ENCODE results near the gene NPAT. TPM values are rescaled to one million over a fixed set of nuclear protein-coding genes. Genes with fewer than 3 reads are reported as not detected.

The NPAT gene
- total and polyA plus RNA-seq, 10 donors, result 4.5 to 40.8 (median 27.9) TPM

GRCh38 chr11:108206969-108207682 is 15.3 kb downstream of the NPAT start:
- Histone ChIP-seq H3K4me3 (no peak overlapping the region), H3K36me3 (peaks cover 3 to 100% (median 60%) of the 10 kb centered on the region in 6 donors), H3K9me3 (peaks cover 0 to 42% (median 39%) of the 10 kb centered on the region in 8 donors), H3K4me1 (peaks cover 0 to 17% (median 2%) of the 10 kb centered on the region in 6 donors), H3K27me3 (replicated peaks in 1 of 7) (no peaks in the 10 kb centered on the region), H3K27ac (no peak overlapping the region)
- no peak for DNase-seq
- TF ChIP-seq POLR2AphosphoS5 (IDR thresholded peaks at IDR 0.05) (peak in 1 of 3 donors; percentile 53), POLR2A (IDR thresholded peaks at IDR 0.05) (no peak), CTCF (IDR thresholded peaks at IDR 0.05 in 8 of 11, conservative IDR thresholded peaks at IDR 0.05 in 3 of 11) (no peak)
- 84 to 100% (median 92%) methylated on average over 5 to 8 of the region's 8 CpGs for WGBS, 5 donors
- intact Hi-C loops (cut with DNase I; ENCODE audit: low total_unique reads), result no loop called here

GRCh38 chr11:108206171-108206570 is 16.3 kb downstream of the NPAT start:
- Histone ChIP-seq H3K27me3 (replicated peaks in 1 of 7) (no peaks in the 10 kb centered on the region), H3K4me3 (no peak overlapping the region), H3K27ac (no peak overlapping the region), H3K4me1 (peaks cover 0 to 26% (median 3%) of the 10 kb centered on the region in 6 donors), H3K36me3 (peaks cover 3 to 94% (median 56%) of the 10 kb centered on the region in 6 donors), H3K9me3 (peaks cover 0 to 42% (median 39%) of the 10 kb centered on the region in 8 donors)
- intact Hi-C loops (cut with DNase I; ENCODE audit: low total_unique reads), result no loop called here
- WGBS, 5 donors, result 98 to 100% (median 98%) methylated on average over 5 to 6 of the region's 6 CpGs
- no peak for TF ChIP-seq CTCF (IDR thresholded peaks at IDR 0.05 in 8 of 11, conservative IDR thresholded peaks at IDR 0.05 in 3 of 11)
- TF ChIP-seq POLR2A (IDR thresholded peaks at IDR 0.05), result no peak
- TF ChIP-seq POLR2AphosphoS5 (IDR thresholded peaks at IDR 0.05), result no peak
- DNase-seq, result no peak

- TF ChIP-seq POLR2A (IDR thresholded peaks at IDR 0.05), result no peak
- no peak for TF ChIP-seq POLR2AphosphoS5 (IDR thresholded peaks at IDR 0.05)
- TF ChIP-seq CTCF (IDR thresholded peaks at IDR 0.05 in 8 of 11, conservative IDR thresholded peaks at IDR 0.05 in 3 of 11), result no peak
- no peak overlapping the region for H3K4me3 ChIP-seq
- DNase-seq, result no peak
- 81 to 95% (median 92%) methylated on average over 4 of the region's 4 CpGs for WGBS, 5 donors
- H3K27me3 ChIP-seq (replicated peaks in 1 of 7), result no peaks in the 10 kb centered on the region
- no peak overlapping the region for H3K27ac ChIP-seq
- peaks cover 0 to 42% (median 39%) of the 10 kb centered on the region in 8 donors for H3K9me3 ChIP-seq
- peaks cover 3 to 82% (median 48%) of the 10 kb centered on the region in 6 donors for H3K36me3 ChIP-seq
- intact Hi-C loops (cut with DNase I; ENCODE audit: low total_unique reads), result no loop called here
- peaks cover 0 to 38% (median 13%) of the 10 kb centered on the region in 6 donors for H3K4me1 ChIP-seq
Measured at GRCh38 chr11:108204929-108205499, 17.4 kb downstream of the NPAT start.

- no peak overlapping the region for H3K27ac ChIP-seq
- 89 to 98% (median 98%) methylated on average over 9 of the region's 9 CpGs for WGBS, 5 donors
- H3K27me3 ChIP-seq (replicated peaks in 1 of 7), result no peaks in the 10 kb centered on the region
- DNase-seq, result no peak
- peaks cover 0 to 44% (median 20%) of the 10 kb centered on the region in 6 donors for H3K4me1 ChIP-seq
- no peak overlapping the region for H3K4me3 ChIP-seq
- intact Hi-C loops (cut with DNase I; ENCODE audit: low total_unique reads), result no loop called here
- TF ChIP-seq POLR2A (IDR thresholded peaks at IDR 0.05) (no peak), CTCF (IDR thresholded peaks at IDR 0.05 in 8 of 11, conservative IDR thresholded peaks at IDR 0.05 in 3 of 11) (no peak), POLR2AphosphoS5 (IDR thresholded peaks at IDR 0.05) (no peak)
- peaks cover 3 to 78% (median 46%) of the 10 kb centered on the region in 6 donors for H3K36me3 ChIP-seq
- peaks cover 0 to 42% (median 39%) of the 10 kb centered on the region in 8 donors for H3K9me3 ChIP-seq
Measured at GRCh38 chr11:108204376-108204775, 18.1 kb downstream of the NPAT start.
